Karpas-422 (cell line): ENCODE results near the gene TGFA. TPM values are rescaled to one million over a fixed set of nuclear protein-coding genes. Genes with fewer than 3 reads are reported as not detected.

ENCODE experiments used
- DNase-seq: peaks from one replicate; pipeline ENCODE4 v3.0.0-alpha.2; 2015
- H2AFZ ChIP-seq: fragments of 200-600 bp; sonication (generic); 2 replicates; pipeline ENCODE4 v1.6.1; 2014; ENCODE audit warnings: antibody characterized with exemption, low read length, mixed read lengths
- H3K27ac ChIP-seq: fragments of 200-600 bp; sonication (generic); 2 replicates; pipeline ENCODE4 v1.5.1; 2014; ENCODE audit warnings: mild to moderate bottlenecking, low read length, moderate library complexity
- H3K27me3 ChIP-seq: fragments of 200-600 bp; sonication (generic); 2 replicates; pipeline ENCODE4 v1.6.1; 2014; ENCODE audit warnings: low read length, mixed read lengths
- H3K36me3 ChIP-seq: fragments of 200-600 bp; sonication (generic); 2 replicates; pipeline ENCODE4 v1.6.1; 2014; ENCODE audit warnings: low read length, mixed read lengths; ENCODE audit not compliant: insufficient read depth
- H3K4me1 ChIP-seq: fragments of 200-600 bp; sonication (generic); 2 replicates; pipeline ENCODE4 v1.6.1; 2014; ENCODE audit warnings: mild to moderate bottlenecking, low read length, mixed read lengths
- H3K4me2 ChIP-seq: fragments of 200-600 bp; sonication (generic); 2 replicates; pipeline ENCODE4 v1.6.1; 2014; ENCODE audit warnings: low read length, low read depth, mild to moderate bottlenecking; ENCODE audit not compliant: poor library complexity, severe bottlenecking
- H3K4me3 ChIP-seq: fragments of 200-600 bp; sonication (generic); 2 replicates; pipeline ENCODE4 v1.5.1; 2014; ENCODE audit warnings: mild to moderate bottlenecking, antibody characterized with exemption, low read length, mixed read lengths
- H3K79me2 ChIP-seq: fragments of 200-600 bp; sonication (generic); 2 replicates; pipeline ENCODE4 v1.6.1; 2014; ENCODE audit warnings: mild to moderate bottlenecking, low read length, mixed read lengths
- H3K9ac ChIP-seq: fragments of 200-600 bp; sonication (generic); 2 replicates; pipeline ENCODE4 v1.6.0; 2014; ENCODE audit warnings: low read length
- H3K9me2 ChIP-seq: fragments of 200-600 bp; sonication (generic), shearing (Covaris generic); replicated peaks from 2 replicates; pipeline ENCODE4 v1.6.0; 2014; ENCODE audit warnings: mild to moderate bottlenecking, low read length, moderate library complexity; ENCODE audit not compliant: insufficient read depth
- H3K9me3 ChIP-seq: fragments of 300-700, 200-600 bp; sonication (generic); 2 replicates; pipeline ENCODE4 v1.6.1; 2014; ENCODE audit warnings: low read length, mixed read lengths
- H4K20me1 ChIP-seq: fragments of 200-600 bp; sonication (generic); 2 replicates; pipeline ENCODE4 v1.6.1; 2014; ENCODE audit warnings: mild to moderate bottlenecking, antibody characterized with exemption, low read length, low read depth; ENCODE audit not compliant: insufficient read depth
- total RNA-seq: library from RNA; depleted of rRNA; stranded (reverse); fragments of >200 nt; shearing (Covaris generic); gene quantifications from 2 replicates; pipeline ENCODE4 v1.2.3, GENCODE V29; 2014; ENCODE audit warnings: low replicate concordance

TGFA gene
- total RNA-seq, 1 experiment from 2014 or later, result not detected

GRCh38 chr2:70560040-70560439 lies 6.4 kb upstream of the TGFA start:
- Histone ChIP-seq H3K36me3 (no peaks in the 10 kb centered on the region), H2AFZ (no peak overlapping the region), H3K4me1 (no peaks in the 10 kb centered on the region), H3K9me2 (no peaks in the 10 kb centered on the region), H4K20me1 (no peaks in the 10 kb centered on the region), H3K79me2 (no peaks in the 10 kb centered on the region), H3K4me2 (no peak overlapping the region), H3K4me3 (no peak overlapping the region), H3K27ac (no peak overlapping the region), H3K27me3 (no peaks in the 10 kb centered on the region), H3K9me3 (no peaks in the 10 kb centered on the region), H3K9ac (no peak overlapping the region)
- no peak for DNase-seq

- Histone ChIP-seq H3K4me3 (no peak overlapping the region), H3K4me1 (peaks cover 3% of the 10 kb centered on the region; the same call in 1 of the 2 replicates), H3K36me3 (no peaks in the 10 kb centered on the region), H3K27ac (no peak overlapping the region), H3K4me2 (no peak overlapping the region), H3K9me2 (no peaks in the 10 kb centered on the region), H3K27me3 (no peaks in the 10 kb centered on the region; the same call in 1 of the 2 replicates), H3K9ac (no peak overlapping the region), H3K79me2 (no peaks in the 10 kb centered on the region), H4K20me1 (no peaks in the 10 kb centered on the region), H3K9me3 (no peaks in the 10 kb centered on the region), H2AFZ (no peak overlapping the region)
- DNase-seq, result no peak
These were observed 4.7 kb upstream of the TGFA start for GRCh38 chr2:70558195-70558808.

GRCh38 chr2:70557171-70557838 lies 3.7 kb upstream of the TGFA start:
- no peak overlapping the region for H3K27ac ChIP-seq
- H3K36me3 ChIP-seq, result no peaks in the 10 kb centered on the region
- H3K79me2 ChIP-seq, result no peaks in the 10 kb centered on the region
- H3K27me3 ChIP-seq, result no peaks in the 10 kb centered on the region; the same call in 1 of the 2 replicates
- H3K9me2 ChIP-seq, result no peaks in the 10 kb centered on the region
- DNase-seq, result no peak
- no peak overlapping the region for H3K9ac ChIP-seq
- no peaks in the 10 kb centered on the region for H4K20me1 ChIP-seq
- H3K4me2 ChIP-seq, result no peak overlapping the region
- H2AFZ ChIP-seq, result no peak overlapping the region
- H3K4me3 ChIP-seq, result no peak overlapping the region
- H3K4me1 ChIP-seq, result peaks cover 3% of the 10 kb centered on the region; the same call in 1 of the 2 replicates
- H3K9me3 ChIP-seq, result no peaks in the 10 kb centered on the region

- no peak overlapping the region for H3K9ac ChIP-seq
These were observed 3.0 kb upstream of the TGFA start for GRCh38 chr2:70556608-70557007.

GRCh38 chr2:70554338-70554892 lies 789 bp upstream of the TGFA start:
- no peak overlapping the region for H3K27ac ChIP-seq
- DNase-seq, result no peak

More at GRCh38 chr2:70556608-70557007, 3.0 kb upstream of the TGFA start:
- Histone ChIP-seq H4K20me1 (no peaks in the 10 kb centered on the region), H3K79me2 (no peaks in the 10 kb centered on the region), H3K27ac (no peak overlapping the region), H3K27me3 (no peaks in the 10 kb centered on the region; the same call in 1 of the 2 replicates), H3K36me3 (no peaks in the 10 kb centered on the region), H3K4me3 (no peak overlapping the region), H2AFZ (no peak overlapping the region), H3K4me1 (peaks cover 3% of the 10 kb centered on the region; the same call in 1 of the 2 replicates), H3K9me3 (no peaks in the 10 kb centered on the region), H3K9me2 (no peaks in the 10 kb centered on the region), H3K4me2 (no peak overlapping the region)
- no peak for DNase-seq

GRCh38 chr2:70553334-70553583 lies 367 bp downstream of the TGFA start:
- H4K20me1 ChIP-seq, result no peaks in the 10 kb centered on the region
- no peak overlapping the region for H3K9ac ChIP-seq
- DNase-seq, result no peak
- no peaks in the 10 kb centered on the region for H3K79me2 ChIP-seq
- no peaks in the 10 kb centered on the region; the same call in 1 of the 2 replicates for H3K27me3 ChIP-seq
- H2AFZ ChIP-seq, result no peak overlapping the region; the same call in 1 of the 2 replicates
- H3K4me3 ChIP-seq, result peak overlapping the region; percentile 57
- peaks cover 3% of the 10 kb centered on the region; the same call in 1 of the 2 replicates for H3K4me1 ChIP-seq
- no peaks in the 10 kb centered on the region for H3K36me3 ChIP-seq
- H3K9me2 ChIP-seq, result no peaks in the 10 kb centered on the region
- H3K9me3 ChIP-seq, result no peaks in the 10 kb centered on the region
- H3K27ac ChIP-seq, result no peak overlapping the region
- peak overlapping the region; percentile 60 for H3K4me2 ChIP-seq

More at GRCh38 chr2:70554338-70554892, 789 bp upstream of the TGFA start:
- Histone ChIP-seq H3K4me2 (peak overlapping the region; percentile 60), H4K20me1 (no peaks in the 10 kb centered on the region), H3K27me3 (no peaks in the 10 kb centered on the region; the same call in 1 of the 2 replicates), H2AFZ (no peak overlapping the region), H3K9ac (no peak overlapping the region), H3K4me1 (peaks cover 3% of the 10 kb centered on the region; the same call in 1 of the 2 replicates), H3K4me3 (peak overlapping the region; percentile 57), H3K36me3 (no peaks in the 10 kb centered on the region), H3K9me2 (no peaks in the 10 kb centered on the region), H3K79me2 (no peaks in the 10 kb centered on the region), H3K9me3 (no peaks in the 10 kb centered on the region)

GRCh38 chr2:70552501-70553333 lies 909 bp downstream of the TGFA start:
- DNase-seq, result no peak
- Histone ChIP-seq H3K4me3 (no peak overlapping the region), H3K4me2 (no peak overlapping the region), H3K36me3 (no peaks in the 10 kb centered on the region), H4K20me1 (no peaks in the 10 kb centered on the region), H3K9me2 (no peaks in the 10 kb centered on the region), H3K9me3 (no peaks in the 10 kb centered on the region), H3K27ac (no peak overlapping the region), H3K4me1 (peaks cover 3% of the 10 kb centered on the region; the same call in 1 of the 2 replicates), H3K79me2 (no peaks in the 10 kb centered on the region), H2AFZ (no peak overlapping the region), H3K27me3 (no peaks in the 10 kb centered on the region; the same call in 1 of the 2 replicates), H3K9ac (no peak overlapping the region)

GRCh38 chr2:70551167-70551566 lies 2.5 kb downstream of the TGFA start:
- no peak overlapping the region for H3K4me3 ChIP-seq

More at GRCh38 chr2:70551167-70551566, 2.5 kb downstream of the TGFA start:
- Histone ChIP-seq H3K9ac (no peak overlapping the region), H3K27me3 (no peaks in the 10 kb centered on the region; the same call in 1 of the 2 replicates), H3K9me3 (no peaks in the 10 kb centered on the region), H2AFZ (no peak overlapping the region), H3K79me2 (no peaks in the 10 kb centered on the region), H3K36me3 (no peaks in the 10 kb centered on the region), H4K20me1 (no peaks in the 10 kb centered on the region), H3K27ac (no peak overlapping the region), H3K4me2 (no peak overlapping the region), H3K4me1 (peaks cover 3% of the 10 kb centered on the region; the same call in 1 of the 2 replicates), H3K9me2 (no peaks in the 10 kb centered on the region)
- no peak for DNase-seq
